Smooth muscle cell (in vitro differentiated cells): ENCODE data around the gene CHAF1A. TPM values are rescaled to one million over a fixed set of nuclear protein-coding genes. Genes with fewer than 3 reads are reported as not detected.

Experiments used
- DNase-seq: peaks from one replicate; lab custom pipeline; 2025; ENCODE audit not compliant: unreplicated experiment; lab: John Stamatoyannopoulos, UW
- H2AFZ ChIP-seq: fragments of 200-600 bp; sonication (generic); 2 replicates; pipeline ENCODE4 v1.6.0; 2016; ENCODE audit warnings: antibody characterized with exemption, low read depth, mild to moderate bottlenecking
- H3F3A ChIP-seq: fragments of 200-600 bp; sonication (generic); 2 replicates; pipeline ENCODE4 v1.6.0; 2017; ENCODE audit warnings: antibody characterized with exemption, low read depth
- H3K27ac ChIP-seq: fragments of 200-600 bp; sonication (generic); 2 replicates; pipeline ENCODE4 v1.5.1; 2016; ENCODE audit warnings: low read depth, mild to moderate bottlenecking
- H3K27me3 ChIP-seq: fragments of 200-600 bp; sonication (generic); 2 replicates; pipeline ENCODE4 v1.6.1; 2016; ENCODE audit warnings: low read depth, mild to moderate bottlenecking
- H3K36me3 ChIP-seq: fragments of 200-600 bp; sonication (generic); 2 replicates; pipeline ENCODE4 v1.5.1; 2016; ENCODE audit warnings: low read depth
- H3K4me1 ChIP-seq: fragments of 200-600 bp; sonication (generic); 2 replicates; pipeline ENCODE4 v1.5.1; 2016; ENCODE audit warnings: low read depth
- H3K4me2 ChIP-seq: fragments of 200-600 bp; sonication (generic); 2 replicates; pipeline ENCODE4 v1.6.0; 2016; ENCODE audit warnings: mild to moderate bottlenecking
- H3K4me3 ChIP-seq: fragments of 200-600 bp; sonication (generic); 2 replicates; pipeline ENCODE4 v1.5.1; 2016; ENCODE audit warnings: mild to moderate bottlenecking
- H3K79me2 ChIP-seq: fragments of 200-600 bp; sonication (generic); 2 replicates; pipeline ENCODE4 v1.6.0; 2016; ENCODE audit warnings: low read depth, mild to moderate bottlenecking
- H3K9ac ChIP-seq: fragments of 200-600 bp; sonication (generic); 2 replicates; pipeline ENCODE4 v1.6.0; 2016; ENCODE audit warnings: low read depth
- H3K9me3 ChIP-seq: fragments of 200-600 bp; sonication (generic); replicated peaks from 2 replicates; pipeline ENCODE4 v1.5.1; 2016; ENCODE audit warnings: low read depth
- H4K20me1 ChIP-seq: fragments of 200-600 bp; sonication (generic); 2 replicates; pipeline ENCODE4 v1.6.0; 2016; ENCODE audit warnings: low read depth
- WGBS: methylation state at CpG from one replicate; pipeline ENCODE4 v1.1.7; 2016; ENCODE audit warnings: low lambda C conversion rate; 5-methylcytosine and 5-hydroxymethylcytosine counted together
- polyA plus RNA-seq: library from polyadenylated mRNA; unstranded; fragments of >200 nt; fragmentation: Nextera tagmentation; extraction: Ambion mirVana; gene quantifications from 2 replicates; pipeline ENCODE4 v1.2.1, GENCODE V29; 2016
- total RNA-seq: library from RNA; depleted of rRNA; stranded (reverse); fragments of >200 nt; gene quantifications from 2 replicates; pipeline ENCODE4 v1.2.3, GENCODE V29; 2014
- TF ChIP-seq, protein P1 (sequence below): fragments of 200-600 bp; sonication (generic); IDR thresholded peaks from 2 replicates; pipeline ENCODE4 v1.5.1; 2017; ENCODE audit warnings: borderline replicate concordance, mild to moderate bottlenecking, antibody characterized with exemption; ENCODE audit not compliant: insufficient read depth, poor library complexity, severe bottlenecking

Gene CHAF1A
- total and polyA plus RNA-seq, 2 experiments from 2014 or later: 3.8 to 11.4 TPM

DNA sequence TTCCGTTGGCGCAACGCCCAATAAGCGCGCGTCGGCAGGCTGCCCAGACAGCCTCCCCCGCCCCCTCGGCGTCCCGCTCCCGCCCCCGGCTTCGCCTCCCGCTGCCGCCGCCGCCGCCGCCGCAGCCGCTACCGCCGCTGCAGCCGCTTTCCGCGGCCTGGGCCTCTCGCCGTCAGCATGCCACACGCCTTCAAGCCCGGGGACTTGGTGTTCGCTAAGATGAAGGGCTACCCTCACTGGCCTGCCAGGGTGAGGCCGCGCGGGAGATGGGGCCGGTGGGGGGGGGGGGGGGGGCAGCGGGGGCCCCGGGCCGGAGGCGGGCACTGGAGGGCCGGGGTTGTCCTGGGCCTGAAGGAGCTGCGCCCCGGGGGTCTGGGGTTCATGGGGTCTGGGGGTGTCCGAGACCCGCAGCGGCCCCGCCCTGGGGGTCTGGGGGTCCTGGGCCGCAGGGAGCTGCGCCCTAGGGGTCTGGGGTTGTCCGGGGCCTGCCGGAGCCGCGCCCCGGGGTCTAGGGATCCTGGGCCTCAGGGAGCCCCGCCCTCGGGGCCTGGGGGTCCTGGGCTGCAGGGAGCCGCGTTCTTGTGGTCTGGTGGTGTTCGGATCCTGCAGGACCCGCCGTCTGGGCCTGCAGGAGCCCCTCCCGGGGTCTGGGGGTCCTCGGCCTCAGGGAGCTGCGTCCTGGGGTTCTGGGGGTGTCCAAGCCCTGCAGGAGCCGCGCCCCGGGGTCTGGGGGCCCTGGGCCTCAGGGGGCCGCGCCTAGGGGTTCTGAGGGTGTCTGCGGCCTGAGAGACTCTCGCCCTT, 69.9 kb downstream of the CHAF1A start, which contains the start of gene HDGFL2:
TSS of gene HDGFL2 (plus strand) at position 124 of the 801 bp plus-strand sequence. CDS start at position 178, 54 bp downstream.
- no peaks in the 10 kb centered on the region for H3K36me3 ChIP-seq
- TF ChIP-seq, protein P1, sequence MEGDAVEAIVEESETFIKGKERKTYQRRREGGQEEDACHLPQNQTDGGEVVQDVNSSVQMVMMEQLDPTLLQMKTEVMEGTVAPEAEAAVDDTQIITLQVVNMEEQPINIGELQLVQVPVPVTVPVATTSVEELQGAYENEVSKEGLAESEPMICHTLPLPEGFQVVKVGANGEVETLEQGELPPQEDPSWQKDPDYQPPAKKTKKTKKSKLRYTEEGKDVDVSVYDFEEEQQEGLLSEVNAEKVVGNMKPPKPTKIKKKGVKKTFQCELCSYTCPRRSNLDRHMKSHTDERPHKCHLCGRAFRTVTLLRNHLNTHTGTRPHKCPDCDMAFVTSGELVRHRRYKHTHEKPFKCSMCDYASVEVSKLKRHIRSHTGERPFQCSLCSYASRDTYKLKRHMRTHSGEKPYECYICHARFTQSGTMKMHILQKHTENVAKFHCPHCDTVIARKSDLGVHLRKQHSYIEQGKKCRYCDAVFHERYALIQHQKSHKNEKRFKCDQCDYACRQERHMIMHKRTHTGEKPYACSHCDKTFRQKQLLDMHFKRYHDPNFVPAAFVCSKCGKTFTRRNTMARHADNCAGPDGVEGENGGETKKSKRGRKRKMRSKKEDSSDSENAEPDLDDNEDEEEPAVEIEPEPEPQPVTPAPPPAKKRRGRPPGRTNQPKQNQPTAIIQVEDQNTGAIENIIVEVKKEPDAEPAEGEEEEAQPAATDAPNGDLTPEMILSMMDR: no peak
- no peaks in the 10 kb centered on the region for H3K27me3 ChIP-seq
- H3K27ac ChIP-seq: peak within 1 kb of the TSS; percentile 77
- WGBS: 2% methylated on average over 29 of the region's 71 CpGs
- H4K20me1 ChIP-seq: peaks cover 19% of the 10 kb centered on the region
- DNase-seq: no peak
- H2AFZ ChIP-seq: peak within 1 kb of the TSS; percentile 95
- peaks cover 19% of the 10 kb centered on the region for H3K4me1 ChIP-seq
- no peaks in the 10 kb centered on the region for H3K9me3 ChIP-seq
- peak within 1 kb of the TSS; percentile 91 for H3K9ac ChIP-seq
- peak within 1 kb of the TSS; percentile 99 for H3K4me2 ChIP-seq
- H3K79me2 ChIP-seq: peaks cover 41% of the 10 kb centered on the region
- H3K4me3 ChIP-seq: peak within 1 kb of the TSS; percentile 87
- H3F3A ChIP-seq: peaks cover 4% of the 10 kb centered on the region

DNA sequence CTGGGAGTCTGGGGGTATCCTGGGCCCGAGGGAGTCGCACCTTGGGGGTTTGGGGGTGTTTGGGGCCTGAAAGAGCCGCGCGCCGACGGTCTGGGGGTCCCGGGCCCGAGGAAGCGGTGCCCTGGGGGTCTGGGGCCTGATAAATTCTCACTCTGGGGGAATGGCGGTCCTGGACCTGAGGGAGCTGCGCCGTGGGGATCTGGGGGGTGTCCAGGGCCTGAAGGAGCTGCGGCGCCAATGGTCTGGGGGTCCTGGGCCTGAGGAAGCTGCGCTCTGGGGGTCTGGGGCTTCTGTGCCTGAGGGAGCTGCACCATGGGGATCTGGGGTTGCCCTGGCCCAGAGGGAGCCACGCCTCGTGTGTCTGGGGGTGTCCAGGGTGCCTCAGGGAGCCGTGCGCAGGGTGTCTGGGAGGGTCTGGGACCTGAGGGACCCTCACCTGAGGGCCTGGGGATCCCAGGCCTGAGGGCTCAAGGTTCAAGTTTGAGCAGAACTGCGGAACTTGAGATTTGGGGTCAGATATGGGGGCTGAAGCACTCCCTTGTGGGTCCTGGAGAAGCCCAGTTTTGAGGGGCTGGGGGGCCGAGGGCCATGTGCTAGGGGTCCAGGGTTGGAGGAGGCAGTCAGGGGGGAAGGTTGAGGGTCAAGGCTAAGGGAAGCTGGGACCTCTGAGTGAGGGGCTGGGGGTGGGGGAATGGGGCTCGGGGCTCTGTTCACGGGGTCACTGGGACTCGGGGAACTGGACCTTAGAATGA, 70.7 kb downstream of the CHAF1A start:
- Histone ChIP-seq H3K36me3 (no peaks in the 10 kb centered on the region), H3K27me3 (no peaks in the 10 kb centered on the region), H3K4me1 (peaks cover 19% of the 10 kb centered on the region), H3K4me2 (peak overlapping the region; percentile 99), H3F3A (peaks cover 4% of the 10 kb centered on the region), H3K9me3 (no peaks in the 10 kb centered on the region), H3K4me3 (peak overlapping the region; percentile 87), H4K20me1 (peaks cover 24% of the 10 kb centered on the region), H2AFZ (no peak overlapping the region), H3K27ac (peak overlapping the region; percentile 51), H3K79me2 (peaks cover 41% of the 10 kb centered on the region), H3K9ac (peak overlapping the region; percentile 91)
- no peak for DNase-seq
- WGBS: 26% methylated on average over 15 of the region's 25 CpGs
- TF ChIP-seq, protein P1: no peak

DNA sequence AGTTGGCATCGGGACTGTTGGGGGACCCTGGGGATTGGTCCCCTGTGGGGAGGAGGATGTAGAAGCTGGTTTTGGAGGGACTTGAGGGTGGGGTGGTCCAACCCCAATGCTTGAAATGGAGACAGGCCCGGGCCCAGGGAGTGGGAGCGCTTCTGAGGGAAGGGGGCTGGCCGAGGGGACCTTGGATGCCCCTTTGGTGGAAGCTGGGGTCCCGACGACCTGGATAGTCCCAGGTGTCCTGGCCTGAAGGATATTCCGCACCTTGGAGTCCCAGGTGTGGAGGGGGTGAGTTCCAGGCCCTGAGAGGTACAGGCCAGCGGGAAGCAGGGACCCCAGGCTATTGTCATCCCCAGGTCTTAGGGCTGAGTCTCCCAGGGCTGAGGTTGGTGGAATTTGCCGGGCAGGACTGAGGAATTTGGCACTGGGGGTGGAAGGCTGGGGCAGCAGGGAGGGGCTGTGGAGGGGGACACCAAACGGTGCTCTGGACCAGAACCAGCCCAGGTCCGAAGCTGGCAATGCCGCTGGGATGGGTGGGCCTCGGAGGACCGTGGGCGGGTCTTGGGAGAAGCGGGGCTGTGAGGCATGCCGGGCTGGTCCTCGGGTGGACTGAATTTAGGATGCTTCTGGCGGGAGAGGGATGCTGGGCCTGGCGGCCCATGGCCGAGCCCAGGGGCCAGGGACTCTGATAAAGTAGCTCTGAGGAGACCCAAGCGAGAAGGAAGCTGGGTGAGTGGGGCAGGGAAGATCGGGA, 71.5 kb downstream of the CHAF1A start:
- Histone ChIP-seq H3K79me2 (peaks cover 42% of the 10 kb centered on the region), H3F3A (peaks cover 4% of the 10 kb centered on the region), H3K9me3 (no peaks in the 10 kb centered on the region), H3K27ac (peak overlapping the region; percentile 18), H3K4me2 (peak overlapping the region; percentile 99), H2AFZ (peak overlapping the region; percentile 49), H4K20me1 (peaks cover 31% of the 10 kb centered on the region), H3K4me1 (peaks cover 19% of the 10 kb centered on the region), H3K36me3 (no peaks in the 10 kb centered on the region), H3K9ac (peak overlapping the region; percentile 91), H3K4me3 (peak overlapping the region; percentile 87), H3K27me3 (no peaks in the 10 kb centered on the region)
- no peak for DNase-seq
- 20% methylated on average over 18 of the region's 23 CpGs for WGBS
- TF ChIP-seq, protein P1: no peak
